Neural cell (in vitro differentiated cells): ENCODE results near the gene HDAC4.

Source experiments
- EP300 ChIP-seq: fragments of 450-650 bp; conservative IDR thresholded peaks from 2 replicates; pipeline ENCODE4 v1.6.1; 2014; ENCODE audit warnings: antibody characterized with exemption, mild to moderate bottlenecking, moderate library complexity; ENCODE audit not compliant: poor library complexity, severe bottlenecking
- EZH2 ChIP-seq: fragments of 200-600, 300-800 bp; shearing (Covaris generic), sonication (generic); IDR thresholded peaks from 2 replicates; pipeline ENCODE4 v1.6.1; 2014; ENCODE audit warnings: antibody characterized with exemption, low read length, borderline replicate concordance, mild to moderate bottlenecking; ENCODE audit not compliant: insufficient read depth, poor library complexity, severe bottlenecking
- POLR2AphosphoS5 ChIP-seq: IDR thresholded peaks from 2 replicates; pipeline ENCODE4 v1.6.1; 2012
- RAD21 ChIP-seq: fragments of 450-650 bp; conservative IDR thresholded peaks from 2 replicates; pipeline ENCODE4 v1.6.1; 2014; ENCODE audit warnings: antibody characterized with exemption, mild to moderate bottlenecking, moderate library complexity
- SMC3 ChIP-seq: fragments of 450-650 bp; conservative IDR thresholded peaks from 2 replicates; pipeline ENCODE4 v1.6.1; 2014; ENCODE audit warnings: antibody characterized with exemption, mild to moderate bottlenecking, moderate library complexity; ENCODE audit not compliant: poor library complexity
- TF ChIP-seq, protein P1 (sequence below): fragments of 450-650 bp; IDR thresholded peaks from 2 replicates; pipeline ENCODE4 v1.5.1; 2014; ENCODE audit warnings: antibody characterized with exemption, mild to moderate bottlenecking, moderate library complexity; ENCODE audit not compliant: poor library complexity, severe bottlenecking

DNA sequence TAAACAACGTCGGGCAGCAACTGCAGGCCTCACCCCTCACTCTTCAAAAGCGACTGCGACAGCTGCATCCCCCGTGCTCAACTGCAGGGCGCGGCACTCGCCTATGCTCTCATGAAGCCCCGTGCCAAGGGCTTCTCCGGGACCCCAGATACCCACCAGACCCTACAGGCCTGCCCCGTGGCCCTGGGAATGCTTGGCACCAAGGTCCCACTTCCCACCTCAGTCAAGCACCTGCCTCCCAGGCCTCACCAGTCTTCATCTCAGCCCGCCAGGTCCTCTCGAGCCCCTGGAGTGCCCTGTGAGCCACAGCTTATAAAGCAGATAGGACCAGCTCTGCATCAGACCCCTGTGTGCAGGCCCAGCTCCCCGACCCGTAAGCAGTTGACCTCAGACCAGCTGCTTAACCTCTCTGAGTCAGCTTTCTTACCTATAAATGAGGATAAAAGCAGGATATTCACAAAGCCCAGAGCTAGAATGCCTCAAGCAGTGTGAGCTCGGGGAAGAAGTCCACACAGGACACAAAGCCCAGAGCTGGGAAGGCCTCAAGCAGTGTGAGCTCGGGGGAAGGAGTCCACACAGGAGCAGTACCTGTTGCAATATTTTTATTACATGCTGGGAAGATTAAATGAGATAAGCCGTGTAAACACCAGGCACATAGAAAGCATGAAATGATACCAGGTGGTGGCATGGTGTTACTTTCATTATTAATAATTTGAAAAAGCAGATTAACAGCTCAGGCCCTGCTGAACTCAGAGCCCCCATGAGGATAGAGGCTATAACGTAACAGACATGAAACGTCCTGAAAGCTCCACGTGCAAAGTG, 96.9 kb downstream of the HDAC4 start:
- no peak for TF ChIP-seq POLR2AphosphoS5
- TF ChIP-seq, protein P1, sequence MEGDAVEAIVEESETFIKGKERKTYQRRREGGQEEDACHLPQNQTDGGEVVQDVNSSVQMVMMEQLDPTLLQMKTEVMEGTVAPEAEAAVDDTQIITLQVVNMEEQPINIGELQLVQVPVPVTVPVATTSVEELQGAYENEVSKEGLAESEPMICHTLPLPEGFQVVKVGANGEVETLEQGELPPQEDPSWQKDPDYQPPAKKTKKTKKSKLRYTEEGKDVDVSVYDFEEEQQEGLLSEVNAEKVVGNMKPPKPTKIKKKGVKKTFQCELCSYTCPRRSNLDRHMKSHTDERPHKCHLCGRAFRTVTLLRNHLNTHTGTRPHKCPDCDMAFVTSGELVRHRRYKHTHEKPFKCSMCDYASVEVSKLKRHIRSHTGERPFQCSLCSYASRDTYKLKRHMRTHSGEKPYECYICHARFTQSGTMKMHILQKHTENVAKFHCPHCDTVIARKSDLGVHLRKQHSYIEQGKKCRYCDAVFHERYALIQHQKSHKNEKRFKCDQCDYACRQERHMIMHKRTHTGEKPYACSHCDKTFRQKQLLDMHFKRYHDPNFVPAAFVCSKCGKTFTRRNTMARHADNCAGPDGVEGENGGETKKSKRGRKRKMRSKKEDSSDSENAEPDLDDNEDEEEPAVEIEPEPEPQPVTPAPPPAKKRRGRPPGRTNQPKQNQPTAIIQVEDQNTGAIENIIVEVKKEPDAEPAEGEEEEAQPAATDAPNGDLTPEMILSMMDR: no peak
- no peak for TF ChIP-seq EZH2
- TF ChIP-seq SMC3: no peak
- TF ChIP-seq EP300: no peak
- TF ChIP-seq RAD21: no peak
